GM03348 (cell line): ENCODE results near the gene PPP1R12C.
A peak's percentile ranks its signal among the peaks of the same experiment; 100 is the strongest.
"Not testable (repeated sequence)": the region's sequence is repeated elsewhere in the genome, so short reads cannot be mapped to it uniquely, and the experiment has no call there.

ENCODE experiments used
- DNase-seq: peaks from one replicate; pipeline ENCODE4 v3.0.0; 2012; ENCODE audit warnings: low spot score

The PPP1R12C gene

GRCh38 chr19:55076321-55076720 lies 41.1 kb downstream of the PPP1R12C start:
- no peak for DNase-seq

- no peak for DNase-seq
These were observed 42.0 kb downstream of the PPP1R12C start, which contains the start of gene EPS8L1 for GRCh38 chr19:55075371-55075998. Gene EPS8L1, plus strand, starts transcription at chr19:55075869. Its CDS starts 576 bp downstream, at chr19:55076445.

DNA sequence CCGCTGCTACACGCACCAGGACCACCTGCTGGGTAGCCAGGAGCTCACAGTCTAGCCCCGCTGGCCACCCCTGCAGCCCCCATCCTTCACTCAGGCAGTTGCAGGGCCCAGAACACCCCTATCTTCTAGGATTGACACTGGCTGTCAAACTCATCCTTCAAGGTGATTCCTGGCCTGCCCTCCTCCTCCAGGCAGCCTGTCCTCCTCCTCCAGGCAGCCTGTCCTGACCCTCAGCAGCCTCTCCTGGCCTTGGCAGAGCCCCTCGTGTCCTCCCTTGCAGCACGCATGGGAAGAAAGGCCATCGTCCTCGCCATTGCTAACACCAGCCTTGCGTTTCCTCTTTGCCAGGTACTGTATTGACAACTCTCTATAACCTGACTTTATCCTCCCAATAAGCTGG lies 45.5 kb downstream of the PPP1R12C start:
- no peak for DNase-seq

DNA sequence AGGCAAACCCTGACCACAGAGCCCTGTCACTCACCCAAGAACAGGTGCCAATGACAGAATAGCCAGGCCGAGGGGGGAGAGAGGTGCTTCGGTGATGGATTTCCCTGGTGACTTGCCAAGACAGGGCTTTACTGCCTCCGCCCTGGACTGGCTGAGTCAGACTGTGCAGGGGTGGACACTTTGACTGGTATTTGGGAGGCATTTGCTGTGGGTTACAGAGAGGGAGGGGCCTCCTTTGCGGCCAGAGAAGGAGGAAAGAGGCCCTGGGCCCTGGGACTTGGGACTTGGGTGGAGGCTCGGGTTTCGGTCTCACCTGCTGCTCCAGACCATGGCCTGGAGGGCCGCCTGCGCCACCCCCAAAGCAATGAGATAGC lies 46.3 kb downstream of the PPP1R12C start:
- peak; percentile 54 for DNase-seq

DNA sequence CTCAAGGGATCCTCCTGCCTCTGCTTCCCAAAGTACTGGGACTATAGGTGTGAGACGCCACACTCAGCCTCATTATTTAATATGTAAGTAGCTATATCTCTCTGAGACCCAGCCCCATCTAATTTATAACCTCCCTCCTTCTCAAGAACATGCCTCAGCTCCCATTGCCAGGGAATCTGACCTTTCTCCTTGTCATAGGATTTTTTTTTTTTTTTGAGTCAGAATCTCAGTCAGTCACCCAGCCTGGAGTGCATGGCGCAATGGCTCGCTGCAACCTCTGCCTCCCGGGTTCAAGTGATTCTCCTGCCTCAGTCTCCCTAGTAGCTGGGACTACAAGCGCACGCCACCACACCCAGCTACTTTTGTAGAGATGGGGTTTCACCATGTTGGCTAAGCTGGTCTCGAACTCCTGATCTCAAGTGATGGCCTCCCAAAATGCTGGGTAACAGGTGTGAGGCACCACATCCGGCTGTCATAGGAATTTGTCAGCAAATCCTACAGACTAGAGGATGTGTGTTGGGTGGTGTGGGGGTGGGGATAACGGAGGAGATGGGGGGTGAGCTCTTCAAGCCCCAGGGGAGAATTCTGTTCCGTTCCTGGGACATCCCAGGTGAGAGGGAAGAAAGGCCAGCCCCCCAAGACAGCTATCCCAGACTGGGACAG lies 46.8 kb downstream of the PPP1R12C start:
- DNase-seq: no peak

GRCh38 chr19:55069865-55070197 lies 47.6 kb downstream of the PPP1R12C start:
- no peak for DNase-seq

- DNase-seq: peak; percentile 41
These were observed 48.2 kb downstream of the PPP1R12C start for GRCh38 chr19:55068950-55069864.

DNA sequence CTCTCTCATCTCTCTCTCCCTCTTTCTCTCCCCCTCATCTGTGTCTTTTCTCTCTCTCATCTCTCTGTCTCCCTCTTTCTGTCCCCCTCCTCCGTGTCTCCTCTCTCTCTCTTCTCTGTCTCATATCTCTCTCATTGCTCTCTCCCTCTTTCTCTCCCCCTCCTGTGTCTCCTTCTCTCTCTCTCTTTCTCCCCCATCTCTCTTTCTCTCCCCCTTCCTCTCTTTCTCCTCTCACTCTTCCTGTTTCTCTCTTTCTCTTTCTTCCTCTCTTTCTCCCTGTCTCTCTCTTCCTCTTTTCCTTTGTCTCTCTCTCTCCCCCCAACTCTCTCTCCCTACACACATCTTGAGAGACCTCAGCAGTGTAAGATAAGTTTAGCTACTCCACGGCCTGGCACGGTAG lies 49.6 kb downstream of the PPP1R12C start:
- DNase-seq: no peak

- DNase-seq: no peak
These were observed 51.2 kb downstream of the PPP1R12C start for GRCh38 chr19:55066107-55066709.

DNA sequence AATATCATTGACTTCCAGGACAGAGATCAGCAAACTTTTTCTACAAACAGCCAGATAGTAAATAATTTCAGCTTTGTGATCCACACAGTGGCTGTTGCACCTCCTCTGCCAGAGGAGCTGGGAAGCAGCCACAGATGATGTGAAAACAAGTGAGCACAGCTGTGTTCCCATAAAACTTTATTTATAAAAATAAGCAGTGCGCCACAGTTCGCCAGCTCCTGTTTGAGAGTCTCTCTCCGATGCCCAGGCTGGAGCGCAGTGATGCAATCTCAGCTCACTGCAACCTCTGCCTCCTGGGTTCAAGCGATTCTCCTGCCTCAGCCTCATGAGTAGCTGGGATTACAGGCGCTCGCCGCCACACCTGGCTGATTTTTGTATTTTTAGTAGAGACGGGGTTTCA lies 51.9 kb downstream of the PPP1R12C start:
- DNase-seq: not testable (repeated sequence)

DNA sequence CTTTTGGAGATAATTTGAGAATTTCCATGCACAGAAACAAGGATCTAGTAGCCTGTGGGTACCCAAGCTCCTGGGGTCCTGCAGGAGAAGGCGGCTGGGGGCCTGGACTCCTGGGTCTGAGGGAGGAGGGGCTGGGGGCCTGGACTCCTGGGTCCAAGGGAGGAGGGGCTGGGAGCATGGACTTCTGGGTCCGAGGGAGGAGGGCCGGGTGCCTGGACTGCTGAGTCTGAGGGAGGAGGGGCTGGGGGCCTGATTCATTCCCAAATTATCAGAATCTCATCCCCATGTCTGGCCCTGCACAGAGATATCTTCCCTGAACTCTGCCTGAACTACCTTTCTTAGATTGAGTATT lies 54.0 kb downstream of the PPP1R12C start:
- DNase-seq: no peak

GRCh38 chr19:55062735-55063491 lies 54.5 kb downstream of the PPP1R12C start, which contains the start of gene RDH13:
Gene RDH13, minus strand, starts transcription at chr19:55063148. Its CDS starts 116 bp downstream, at chr19:55063032.
- DNase-seq: peak; percentile 98

- DNase-seq: not testable (repeated sequence)
These were observed 57.1 kb downstream of the PPP1R12C start for GRCh38 chr19:55060287-55060686.

GRCh38 chr19:55058781-55059610 lies 58.4 kb downstream of the PPP1R12C start:
- DNase-seq: no peak

DNA sequence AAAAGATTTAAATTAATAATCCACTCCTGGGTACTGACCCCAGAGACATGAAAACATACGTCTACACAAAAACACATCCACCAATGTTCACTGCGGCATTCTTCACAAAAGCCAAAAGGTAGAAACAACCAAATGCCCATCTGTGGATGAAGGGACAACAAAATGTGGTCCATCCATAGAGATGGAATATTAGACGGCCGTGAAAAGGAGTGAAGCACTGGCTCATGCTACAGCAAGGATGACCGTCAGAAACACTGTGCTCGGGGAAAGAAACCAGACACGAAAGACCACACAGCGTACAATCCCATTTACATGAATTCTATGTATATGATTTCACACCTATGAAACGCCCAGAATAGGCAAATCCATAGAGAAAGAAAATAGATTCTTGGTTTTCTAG lies 60.6 kb downstream of the PPP1R12C start:
- DNase-seq: no peak

DNA sequence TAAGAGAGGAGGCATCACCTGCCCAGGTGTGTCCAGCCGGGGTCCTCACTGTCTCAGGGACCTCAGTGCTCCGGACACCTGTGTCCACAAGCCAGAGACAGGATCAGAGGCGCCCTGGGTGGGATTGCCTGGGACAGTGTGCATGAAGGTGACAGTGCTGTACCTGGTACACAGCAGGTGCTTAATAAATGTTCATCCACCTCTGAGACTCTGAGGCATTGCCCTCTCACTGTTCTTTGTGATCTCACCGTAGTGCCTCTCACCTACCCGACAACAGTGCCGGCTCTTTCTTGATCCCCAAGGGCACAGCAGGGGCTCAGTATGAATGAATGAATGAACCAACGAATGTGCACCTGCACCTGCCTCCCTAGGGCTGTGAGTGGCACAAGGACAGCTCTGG lies 63.7 kb downstream of the PPP1R12C start:
- DNase-seq: peak; percentile 1

GRCh38 chr19:55050749-55051532 lies 66.5 kb downstream of the PPP1R12C start:
- DNase-seq: no peak

DNA sequence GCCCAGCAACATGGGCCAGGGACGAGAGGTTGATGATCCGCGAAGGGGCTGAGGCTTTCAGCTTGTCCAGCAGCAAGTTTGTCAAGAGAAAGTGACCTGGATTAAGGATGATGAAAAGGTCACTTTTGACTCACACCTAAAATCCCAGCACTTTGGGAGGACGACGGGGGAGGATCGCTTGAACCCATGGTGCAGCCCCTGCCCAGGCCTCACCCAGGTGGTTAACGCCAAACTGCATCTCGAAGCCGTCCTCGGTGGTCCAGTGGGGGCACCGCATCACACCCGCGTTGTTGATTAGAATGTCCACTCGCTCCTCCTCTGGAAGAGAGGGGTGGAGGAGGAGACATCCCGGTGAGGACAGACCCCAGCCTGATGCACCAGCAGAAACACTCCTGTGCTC lies 69.0 kb downstream of the PPP1R12C start:
- no peak for DNase-seq

- no peak for DNase-seq
These were observed 69.5 kb downstream of the PPP1R12C start for GRCh38 chr19:55047951-55048350.
